ENCODE results near the gene PRRC2A. TPM values are rescaled to one million over a fixed set of nuclear protein-coding genes. Genes with fewer than 3 reads are reported as not detected.

PRRC2A gene
- total RNA-seq, 1 donor from 2014 or later, result 133 TPM

DNA sequence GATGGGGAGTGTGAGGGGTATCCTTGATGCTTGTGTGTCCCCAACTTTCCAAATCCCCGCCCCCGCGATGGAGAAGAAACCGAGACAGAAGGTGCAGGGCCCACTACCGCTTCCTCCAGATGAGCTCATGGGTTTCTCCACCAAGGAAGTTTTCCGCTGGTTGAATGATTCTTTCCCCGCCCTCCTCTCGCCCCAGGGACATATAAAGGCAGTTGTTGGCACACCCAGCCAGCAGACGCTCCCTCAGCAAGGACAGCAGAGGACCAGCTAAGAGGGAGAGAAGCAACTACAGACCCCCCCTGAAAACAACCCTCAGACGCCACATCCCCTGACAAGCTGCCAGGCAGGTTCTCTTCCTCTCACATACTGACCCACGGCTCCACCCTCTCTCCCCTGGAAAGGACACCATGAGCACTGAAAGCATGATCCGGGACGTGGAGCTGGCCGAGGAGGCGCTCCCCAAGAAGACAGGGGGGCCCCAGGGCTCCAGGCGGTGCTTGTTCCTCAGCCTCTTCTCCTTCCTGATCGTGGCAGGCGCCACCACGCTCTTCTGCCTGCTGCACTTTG, 45.1 kb upstream of the PRRC2A start, which contains the start of gene TNF:
TNF (plus strand) TSS at position 231 of the 567 bp plus-strand sequence; CDS start at position 408, 177 bp downstream.
- peak within 1 kb of the TSS; percentile 53 for H3K4me3 ChIP-seq
- TF ChIP-seq CTCF (IDR thresholded peaks at IDR 0.05), result no peak
- intact Hi-C loops (cut with DNase I), result no loop called here
- DNase-seq, result peak; percentile 72
- H3K4me1 ChIP-seq, result peaks cover 14% of the 10 kb centered on the region
- H3K27ac ChIP-seq, result peak within 1 kb of the TSS; percentile 61
- H3K9me3 ChIP-seq, result no peaks in the 10 kb centered on the region
- H3K36me3 ChIP-seq, result no peaks in the 10 kb centered on the region
- ATAC-seq, result peak; percentile 60 to 61
- H3K27me3 ChIP-seq (ENCODE audit: low read depth), result no peaks in the 10 kb centered on the region

DNA sequence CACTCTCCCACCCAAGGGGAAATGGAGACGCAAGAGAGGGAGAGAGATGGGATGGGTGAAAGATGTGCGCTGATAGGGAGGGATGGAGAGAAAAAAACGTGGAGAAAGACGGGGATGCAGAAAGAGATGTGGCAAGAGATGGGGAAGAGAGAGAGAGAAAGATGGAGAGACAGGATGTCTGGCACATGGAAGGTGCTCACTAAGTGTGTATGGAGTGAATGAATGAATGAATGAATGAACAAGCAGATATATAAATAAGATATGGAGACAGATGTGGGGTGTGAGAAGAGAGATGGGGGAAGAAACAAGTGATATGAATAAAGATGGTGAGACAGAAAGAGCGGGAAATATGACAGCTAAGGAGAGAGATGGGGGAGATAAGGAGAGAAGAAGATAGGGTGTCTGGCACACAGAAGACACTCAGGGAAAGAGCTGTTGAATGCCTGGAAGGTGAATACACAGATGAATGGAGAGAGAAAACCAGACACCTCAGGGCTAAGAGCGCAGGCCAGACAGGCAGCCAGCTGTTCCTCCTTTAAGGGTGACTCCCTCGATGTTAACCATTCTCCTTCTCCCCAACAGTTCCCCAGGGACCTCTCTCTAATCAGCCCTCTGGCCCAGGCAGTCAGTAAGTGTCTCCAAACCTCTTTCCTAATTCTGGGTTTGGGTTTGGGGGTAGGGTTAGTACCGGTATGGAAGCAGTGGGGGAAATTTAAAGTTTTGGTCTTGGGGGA, 44.4 kb upstream of the PRRC2A start:
- Histone ChIP-seq H3K27me3 (ENCODE audit: low read depth) (no peaks in the 10 kb centered on the region), H3K4me3 (peak overlapping the region; percentile 53), H3K9me3 (no peaks in the 10 kb centered on the region), H3K27ac (peak overlapping the region; percentile 61), H3K4me1 (peaks cover 17% of the 10 kb centered on the region), H3K36me3 (no peaks in the 10 kb centered on the region)
- DNase-seq, result no peak
- ATAC-seq, result no peak
- TF ChIP-seq CTCF (IDR thresholded peaks at IDR 0.05), result no peak
- intact Hi-C loops (cut with DNase I), result no loop called here

GRCh38 chr6:31576897-31577578, 43.5 kb upstream of the PRRC2A start:
- intact Hi-C loops (cut with DNase I), result no loop called here
- no peak overlapping the region for H3K27ac ChIP-seq
- H3K4me3 ChIP-seq, result peak overlapping the region; percentile 53

DNA sequence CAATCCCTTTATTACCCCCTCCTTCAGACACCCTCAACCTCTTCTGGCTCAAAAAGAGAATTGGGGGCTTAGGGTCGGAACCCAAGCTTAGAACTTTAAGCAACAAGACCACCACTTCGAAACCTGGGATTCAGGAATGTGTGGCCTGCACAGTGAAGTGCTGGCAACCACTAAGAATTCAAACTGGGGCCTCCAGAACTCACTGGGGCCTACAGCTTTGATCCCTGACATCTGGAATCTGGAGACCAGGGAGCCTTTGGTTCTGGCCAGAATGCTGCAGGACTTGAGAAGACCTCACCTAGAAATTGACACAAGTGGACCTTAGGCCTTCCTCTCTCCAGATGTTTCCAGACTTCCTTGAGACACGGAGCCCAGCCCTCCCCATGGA, 42.9 kb upstream of the PRRC2A start:
- H3K27ac ChIP-seq, result no peak overlapping the region
- H3K9me3 ChIP-seq, result no peaks in the 10 kb centered on the region
- no peaks in the 10 kb centered on the region for H3K27me3 ChIP-seq (ENCODE audit: low read depth)
- peaks cover 28% of the 10 kb centered on the region for H3K4me1 ChIP-seq
- H3K4me3 ChIP-seq, result peak overlapping the region; percentile 53
- DNase-seq, result no peak
- no peak for ATAC-seq
- no peaks in the 10 kb centered on the region for H3K36me3 ChIP-seq
- no peak for TF ChIP-seq CTCF (IDR thresholded peaks at IDR 0.05)
- intact Hi-C loops (cut with DNase I), result no loop called here

More at GRCh38 chr6:31576897-31577578, 43.5 kb upstream of the PRRC2A start:
- Histone ChIP-seq H3K27me3 (ENCODE audit: low read depth) (no peaks in the 10 kb centered on the region), H3K9me3 (no peaks in the 10 kb centered on the region), H3K36me3 (no peaks in the 10 kb centered on the region), H3K4me1 (peaks cover 23% of the 10 kb centered on the region)
- TF ChIP-seq CTCF (IDR thresholded peaks at IDR 0.05), result no peak
- DNase-seq (no peak), ATAC-seq (no peak)

DNA sequence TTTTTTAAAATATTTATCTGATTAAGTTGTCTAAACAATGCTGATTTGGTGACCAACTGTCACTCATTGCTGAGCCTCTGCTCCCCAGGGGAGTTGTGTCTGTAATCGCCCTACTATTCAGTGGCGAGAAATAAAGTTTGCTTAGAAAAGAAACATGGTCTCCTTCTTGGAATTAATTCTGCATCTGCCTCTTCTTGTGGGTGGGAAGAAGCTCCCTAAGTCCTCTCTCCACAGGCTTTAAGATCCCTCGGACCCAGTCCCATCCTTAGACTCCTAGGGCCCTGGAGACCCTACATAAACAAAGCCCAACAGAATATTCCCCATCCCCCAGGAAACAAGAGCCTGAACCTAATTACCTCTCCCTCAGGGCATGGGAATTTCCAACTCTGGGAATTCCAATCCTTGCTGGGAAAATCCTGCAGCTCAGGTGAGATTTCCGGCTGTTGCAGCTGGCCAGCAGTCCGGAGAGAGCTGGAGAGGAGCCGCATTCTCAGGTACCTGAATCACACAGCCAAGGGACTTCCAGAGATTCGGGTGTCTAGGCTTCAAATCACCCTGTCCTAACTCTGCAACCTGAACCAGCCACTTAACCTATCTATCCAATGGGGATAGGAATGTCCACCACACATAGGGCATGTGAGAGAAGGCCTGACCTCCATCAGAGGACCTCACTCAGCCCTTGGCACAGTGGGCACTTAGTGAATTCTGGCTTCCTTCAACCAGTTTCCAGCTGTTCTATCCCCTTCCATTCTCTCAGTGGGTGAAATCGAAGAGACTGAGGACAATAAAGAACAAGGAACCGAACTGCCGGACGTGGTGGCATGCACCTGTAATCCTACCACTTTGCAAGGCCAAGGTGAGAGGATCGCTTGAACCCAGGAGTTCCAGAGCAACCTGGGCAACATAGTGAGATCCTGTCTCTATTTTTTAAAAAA, 42.1 kb upstream of the PRRC2A start:
- ATAC-seq (no peak), DNase-seq (no peak)
- no peak overlapping the region for H3K27ac ChIP-seq
- no peaks in the 10 kb centered on the region for H3K36me3 ChIP-seq
- no peaks in the 10 kb centered on the region for H3K27me3 ChIP-seq (ENCODE audit: low read depth)
- H3K4me3 ChIP-seq, result no peak overlapping the region
- no peak for TF ChIP-seq CTCF (IDR thresholded peaks at IDR 0.05)
- no peaks in the 10 kb centered on the region for H3K9me3 ChIP-seq
- intact Hi-C loops (cut with DNase I), result no loop called here
- H3K4me1 ChIP-seq, result peaks cover 35% of the 10 kb centered on the region
